HG02588 (cell line): ENCODE measurements around the gene FAU.
"Not testable (repeated sequence)": the region's sequence is repeated elsewhere in the genome, so short reads cannot be mapped to it uniquely, and the experiment has no call there.

ENCODE experiments used
- ATAC-seq: cut with Tn5 transposase; IDR thresholded peaks from one replicate; pipeline ENCODE4 v1.9.1; 2021; ENCODE audit warnings: mild to moderate bottlenecking, moderate library complexity; ENCODE audit not compliant: unreplicated experiment

Gene FAU

DNA sequence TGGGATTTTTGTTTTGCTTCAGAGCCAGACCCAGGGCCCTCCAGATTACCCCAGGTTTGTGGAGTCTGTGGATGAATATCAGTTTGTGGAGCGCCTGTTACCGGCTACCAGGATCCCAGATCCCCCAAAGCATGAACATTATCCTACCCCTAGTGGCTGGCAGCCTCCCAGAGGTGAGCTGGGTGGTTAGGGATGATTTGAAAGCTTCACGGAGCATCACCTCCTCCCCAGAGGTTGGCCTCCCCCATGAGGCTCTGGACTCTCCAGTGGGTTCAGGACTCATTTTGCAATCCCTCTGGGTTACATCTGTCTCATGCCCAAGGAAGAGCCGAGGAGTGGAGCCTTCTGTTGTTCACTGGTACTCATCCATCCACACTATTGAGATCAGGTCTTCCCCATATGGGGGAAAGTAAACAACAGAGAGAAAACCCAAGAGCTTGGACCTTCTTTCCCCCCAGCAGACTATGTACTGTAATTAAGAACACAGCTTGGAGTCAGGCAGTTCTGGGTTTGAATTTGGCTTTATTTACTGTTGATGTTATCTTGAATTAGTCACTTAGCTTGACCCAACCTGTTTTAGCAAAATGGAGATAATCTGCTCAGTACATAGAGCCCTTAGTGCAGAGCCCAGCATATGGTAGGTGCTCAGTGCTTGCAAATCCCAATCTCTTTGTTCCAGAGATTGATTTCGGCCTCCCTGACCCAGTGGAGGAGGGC, 2.7 kb upstream of the FAU start:
- no peak for ATAC-seq

DNA sequence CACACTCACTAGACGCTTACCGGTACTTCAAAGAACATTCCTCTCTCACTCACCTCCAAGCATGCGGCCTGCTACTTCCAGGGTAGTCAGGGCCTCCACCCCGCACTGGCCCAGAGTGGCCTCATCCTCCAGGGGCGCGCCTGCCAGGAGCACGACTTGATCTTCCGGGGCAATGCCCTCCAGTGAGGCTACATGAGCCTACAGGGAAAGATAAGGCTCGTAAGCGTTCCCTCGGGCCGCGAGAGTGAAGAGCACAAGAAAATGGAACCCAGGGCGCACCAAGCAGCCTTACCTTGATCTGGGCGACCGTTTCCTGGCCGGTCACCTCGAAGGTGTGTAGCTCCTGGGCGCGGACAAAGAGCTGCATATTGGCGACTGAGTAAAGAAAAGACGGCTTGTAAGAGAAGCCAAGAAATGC, 478 bp downstream of the FAU start:
- ATAC-seq, result no peak

DNA sequence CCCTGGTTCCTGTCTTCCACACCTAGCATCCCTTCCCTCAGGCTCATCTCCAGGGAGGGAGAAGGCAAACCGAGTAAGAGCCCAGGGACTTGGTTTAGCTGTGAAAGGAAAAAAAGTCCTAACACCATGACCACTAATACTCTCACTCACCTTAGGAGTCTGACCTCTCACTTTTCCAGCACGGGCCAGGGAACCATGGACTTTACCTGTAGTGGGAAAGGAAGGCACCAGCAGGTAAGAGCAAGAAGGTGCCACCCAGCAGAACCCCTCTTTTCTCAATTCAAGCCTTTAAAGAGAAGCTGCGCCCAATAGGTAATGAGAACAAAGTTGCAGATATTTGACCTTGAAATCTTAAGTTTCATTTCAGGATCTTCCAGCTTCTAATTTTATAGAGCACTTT, 1.1 kb downstream of the FAU start:
- no peak for ATAC-seq

DNA sequence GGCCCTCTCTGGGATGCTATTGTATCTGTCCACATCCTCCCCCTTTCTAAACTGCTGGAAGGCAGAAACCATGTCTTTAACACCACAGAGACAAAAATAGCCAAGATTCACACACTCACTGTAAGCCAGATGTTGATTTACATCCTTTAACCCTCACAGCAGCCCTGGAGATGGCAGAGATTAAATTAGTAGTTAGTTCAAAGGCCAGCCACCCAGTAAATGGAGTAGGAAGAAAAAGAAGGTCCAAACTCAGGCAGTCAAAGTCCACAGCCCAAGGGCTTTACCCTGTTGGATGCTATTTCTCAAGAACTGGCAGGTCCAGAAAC, 2.3 kb downstream of the FAU start:
- no peak for ATAC-seq

DNA sequence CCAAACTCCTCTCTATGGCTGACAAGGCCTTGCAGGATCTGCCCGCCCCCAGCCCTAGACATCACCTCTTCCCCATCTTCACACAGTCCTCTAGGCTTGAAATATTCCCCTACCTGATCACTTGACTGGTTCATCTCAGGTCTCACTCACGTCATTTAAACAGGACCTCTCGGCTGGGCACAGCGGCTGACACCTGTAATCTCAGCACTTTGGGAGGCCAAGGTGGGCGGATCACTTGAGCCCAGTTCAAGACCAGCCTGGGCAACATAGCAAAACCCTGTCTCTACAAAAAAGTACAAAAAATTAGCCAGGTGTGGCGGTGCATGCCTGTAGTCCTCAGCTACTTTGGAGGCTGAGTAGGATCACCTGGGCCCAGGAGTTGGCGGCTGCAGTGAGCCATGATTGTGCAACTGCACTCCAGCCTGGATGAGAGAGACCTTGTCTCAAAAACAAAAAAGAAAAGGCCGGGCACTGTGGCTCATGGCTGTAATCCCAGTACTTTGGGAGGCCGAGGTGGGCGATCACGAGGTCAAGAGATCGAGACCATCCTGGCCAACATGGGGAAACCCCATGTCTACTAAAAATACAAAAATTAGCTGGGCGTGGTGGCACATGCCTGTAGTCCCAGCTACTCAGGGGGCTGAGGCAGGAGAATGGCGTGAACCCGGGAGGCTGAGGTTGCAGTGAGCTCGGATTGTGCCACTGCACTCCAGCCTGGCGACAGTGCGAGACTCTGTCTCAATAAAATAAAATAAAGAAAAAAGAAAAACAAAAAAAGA, 2.9 kb downstream of the FAU start:
- ATAC-seq, result not testable (repeated sequence)

DNA sequence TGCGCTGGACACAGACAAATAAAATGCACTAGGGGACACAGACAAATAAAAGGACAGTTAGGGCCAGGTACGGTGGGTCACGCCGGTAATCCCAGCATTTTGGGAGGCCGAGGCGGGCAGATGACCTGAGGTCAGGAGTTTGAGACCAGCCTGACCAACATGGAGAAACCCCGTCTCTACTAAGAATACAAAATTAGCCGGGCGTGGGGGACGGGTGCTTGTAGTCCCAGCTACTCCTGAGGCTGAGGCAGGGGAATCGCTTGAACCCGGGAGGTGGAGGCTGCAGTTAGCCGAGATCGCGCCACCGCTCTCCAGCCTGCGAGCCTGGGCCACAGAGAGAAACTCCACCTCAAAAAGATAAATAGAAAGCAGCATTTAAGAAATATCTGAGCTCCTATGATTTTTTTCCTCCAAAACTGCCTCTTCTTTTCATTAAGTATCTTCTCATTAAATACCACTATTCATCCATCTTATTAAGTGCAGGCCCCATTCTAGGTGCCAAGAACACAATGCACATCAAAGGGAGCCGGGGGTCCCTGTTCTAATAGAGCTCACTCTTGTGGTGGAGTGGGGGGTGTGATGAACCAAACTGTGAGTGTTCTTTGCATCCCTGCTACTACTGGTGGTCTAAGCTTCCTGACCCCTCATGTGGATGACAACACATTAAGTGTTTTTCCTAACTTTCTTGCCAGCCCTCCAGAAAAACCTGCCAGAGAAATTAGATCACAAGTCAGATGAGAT, 3.7 kb downstream of the FAU start:
- ATAC-seq, result no peak

DNA sequence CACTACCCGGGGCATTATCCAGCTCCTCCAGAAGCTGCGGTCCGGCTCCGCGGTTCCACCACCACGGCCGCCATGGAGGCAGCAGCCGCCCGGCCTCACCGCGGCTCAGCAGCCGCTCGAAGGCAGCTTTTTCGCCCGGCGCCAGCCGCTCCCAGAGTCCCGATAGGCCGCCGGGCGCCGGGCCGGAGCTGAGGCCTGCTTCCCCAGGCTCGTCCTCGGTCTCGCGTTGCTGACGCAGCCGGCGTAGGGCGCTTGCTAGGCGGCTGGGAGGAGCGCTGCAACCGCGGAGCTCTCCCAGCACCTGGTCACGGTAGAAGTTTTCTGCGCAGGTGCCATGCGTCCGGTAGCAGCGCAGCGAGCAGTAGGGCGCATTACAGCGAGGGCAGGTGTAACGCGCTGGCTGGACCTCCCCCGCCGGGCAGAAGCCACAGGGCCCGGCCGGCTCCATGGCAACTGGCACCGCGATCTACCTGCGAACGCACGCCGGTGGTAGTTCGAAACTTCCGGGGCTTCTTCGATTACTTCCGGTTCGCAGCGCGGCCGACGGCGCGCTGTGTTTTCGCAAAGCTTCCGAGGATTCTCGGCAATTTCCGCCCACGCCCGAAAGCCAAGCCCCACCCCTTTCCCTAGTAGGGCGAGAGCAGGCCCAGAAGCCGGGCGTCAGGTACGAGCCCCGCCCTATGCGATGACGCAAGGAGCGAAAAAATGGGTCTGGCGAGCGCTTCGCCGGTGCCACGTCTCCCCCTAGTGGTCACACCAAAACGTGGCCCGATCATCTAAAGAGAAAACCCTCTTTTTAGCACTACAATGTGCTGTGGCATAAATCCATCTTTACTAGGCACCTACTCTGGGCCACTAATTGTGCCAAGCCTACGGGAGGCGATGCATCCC, 4.5 kb downstream of the FAU start, which contains the start of gene ZNHIT2:
Gene ZNHIT2, minus strand, starts transcription at position 496 of the 891 bp plus-strand sequence. Its CDS starts 48 bp downstream, at position 448.
- ATAC-seq, result peak; percentile 52

DNA sequence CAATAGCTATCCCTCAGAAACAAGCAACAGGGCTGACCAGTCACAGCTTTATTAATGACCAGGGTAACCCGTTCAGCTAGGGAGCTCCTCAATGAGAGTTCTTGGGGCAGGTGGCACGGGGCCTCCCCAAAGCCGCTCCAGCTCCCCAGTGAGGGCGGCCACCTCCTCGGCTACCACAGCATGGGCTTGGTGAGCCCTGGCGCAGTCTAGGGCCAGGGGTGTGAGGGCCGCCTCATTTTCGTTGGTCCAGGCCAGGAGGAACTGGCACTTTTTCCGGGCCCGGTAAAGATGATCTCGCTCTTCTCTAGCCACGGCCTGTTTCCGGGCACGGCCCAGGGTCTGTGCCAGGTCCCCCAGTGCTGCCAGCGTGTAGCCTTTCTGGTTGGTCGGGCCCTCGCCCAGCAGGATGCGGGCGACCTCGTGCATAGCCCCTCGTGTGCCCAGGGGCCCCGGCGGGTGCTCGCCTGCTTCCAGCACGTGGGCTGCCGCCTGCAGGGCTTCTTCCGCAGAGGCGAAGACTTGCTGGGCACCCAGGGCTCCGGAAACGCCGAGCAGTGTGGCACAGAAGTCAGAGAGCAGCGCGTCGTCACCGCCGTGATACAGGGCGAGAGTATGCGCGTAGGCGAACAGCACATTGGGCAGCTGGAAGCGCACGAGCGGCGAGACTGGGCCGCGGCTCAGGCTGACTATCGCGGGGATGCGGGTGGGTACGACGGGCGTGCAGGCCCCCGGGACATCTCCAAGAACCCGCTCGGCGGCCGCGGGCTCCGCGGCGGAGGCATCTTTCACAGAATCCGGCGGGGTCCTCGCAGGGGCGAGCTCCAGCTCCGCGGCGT, 5.3 kb downstream of the FAU start:
- peak; percentile 5 for ATAC-seq

DNA sequence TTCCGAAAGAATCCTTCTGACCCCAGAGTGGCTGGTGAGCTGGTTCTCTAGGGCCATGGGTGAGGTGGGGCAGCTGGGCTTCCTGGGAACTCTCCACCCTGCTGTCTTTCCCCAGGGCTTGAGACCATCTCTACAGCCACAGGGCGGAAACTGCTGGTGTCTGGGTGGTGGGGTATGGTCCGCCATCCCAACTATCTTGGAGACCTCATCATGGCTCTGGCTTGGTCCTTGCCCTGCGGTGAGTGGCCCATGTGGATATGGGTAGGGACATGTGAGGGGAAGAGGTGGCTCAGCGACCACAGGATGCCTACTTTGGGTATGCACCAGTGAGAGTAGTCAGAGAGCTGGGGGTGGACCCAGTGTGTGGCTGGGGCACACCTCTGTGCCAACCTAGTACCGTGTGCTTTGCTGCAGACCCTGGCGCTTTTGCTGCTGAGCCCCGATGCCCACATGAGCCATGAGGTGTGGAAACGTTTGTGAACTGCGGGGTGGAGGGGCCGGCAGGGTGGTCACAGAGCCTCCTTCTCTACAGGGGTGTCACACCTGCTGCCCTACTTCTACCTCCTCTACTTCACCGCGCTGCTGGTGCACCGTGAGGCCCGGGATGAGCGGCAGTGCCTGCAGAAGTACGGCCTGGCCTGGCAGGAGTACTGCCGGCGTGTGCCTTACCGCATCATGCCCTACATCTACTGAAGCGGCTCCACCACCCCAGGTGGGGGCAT, 6.4 kb downstream of the FAU start:
- ATAC-seq, result no peak

DNA sequence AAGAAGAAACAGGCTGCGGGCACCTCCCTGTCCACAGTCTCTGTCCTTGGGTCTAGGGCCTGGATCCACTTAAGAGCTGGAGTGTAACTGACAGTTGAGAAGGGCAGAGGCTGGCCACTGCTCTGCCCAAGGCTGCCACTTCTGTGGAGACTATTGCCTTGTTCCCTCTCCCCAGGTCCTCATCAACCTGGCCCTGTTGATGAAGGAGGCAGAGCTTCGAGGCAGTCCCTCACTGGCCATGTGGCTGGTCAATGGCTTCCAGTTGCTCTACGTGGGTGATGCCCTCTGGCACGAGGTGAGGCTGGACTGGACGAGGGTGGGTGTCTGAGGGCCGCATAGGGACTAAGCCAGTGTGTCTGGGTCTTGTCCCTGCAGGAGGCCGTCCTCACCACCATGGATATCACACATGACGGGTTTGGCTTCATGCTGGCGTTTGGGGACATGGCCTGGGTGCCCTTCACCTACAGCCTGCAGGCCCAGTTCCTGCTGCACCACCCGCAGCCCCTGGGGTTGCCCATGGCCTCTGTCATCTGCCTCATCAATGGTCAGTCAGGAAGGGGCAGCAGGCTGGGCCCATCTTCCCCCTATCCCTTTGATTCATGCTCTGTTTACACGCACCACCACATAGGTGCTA, 7.3 kb downstream of the FAU start:
- no peak for ATAC-seq

DNA sequence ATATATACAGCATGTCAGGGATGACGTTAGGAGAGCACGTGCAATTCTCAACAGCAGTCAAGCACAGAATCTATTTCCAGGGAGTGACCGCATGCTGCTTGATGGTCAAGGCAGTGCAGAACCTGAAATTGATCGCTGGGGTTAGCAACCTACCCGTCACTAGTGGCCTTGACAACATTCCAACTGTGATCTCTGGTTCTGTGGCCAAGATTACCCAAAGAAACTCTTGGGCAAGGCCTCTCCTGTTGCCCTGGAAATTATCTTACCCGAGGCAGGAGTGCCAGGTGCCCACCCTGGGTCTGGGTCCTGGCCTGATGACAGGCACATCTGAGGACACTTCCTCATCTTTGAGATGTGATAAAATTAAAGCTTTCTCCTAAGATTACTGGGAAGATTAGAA, 8.1 kb downstream of the FAU start:
- ATAC-seq, result no peak

DNA sequence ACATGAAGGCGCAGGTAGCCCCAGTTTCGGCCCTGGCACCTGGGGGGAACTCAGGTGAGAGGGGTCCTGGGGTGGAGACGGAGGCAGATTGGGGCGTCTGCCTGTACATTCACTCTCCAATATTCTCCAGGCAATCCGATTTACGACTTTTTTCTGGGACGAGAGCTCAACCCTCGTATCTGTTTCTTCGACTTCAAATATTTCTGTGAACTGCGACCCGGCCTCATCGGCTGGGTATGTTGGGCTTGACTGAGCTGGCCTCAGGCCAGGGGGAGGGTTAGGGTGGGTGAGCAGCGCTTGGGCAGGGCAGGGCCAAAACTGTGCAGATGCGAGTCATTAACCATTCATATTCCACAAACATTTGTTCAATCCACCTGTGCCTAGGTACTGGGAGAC, 8.6 kb downstream of the FAU start:
- ATAC-seq, result no peak

DNA sequence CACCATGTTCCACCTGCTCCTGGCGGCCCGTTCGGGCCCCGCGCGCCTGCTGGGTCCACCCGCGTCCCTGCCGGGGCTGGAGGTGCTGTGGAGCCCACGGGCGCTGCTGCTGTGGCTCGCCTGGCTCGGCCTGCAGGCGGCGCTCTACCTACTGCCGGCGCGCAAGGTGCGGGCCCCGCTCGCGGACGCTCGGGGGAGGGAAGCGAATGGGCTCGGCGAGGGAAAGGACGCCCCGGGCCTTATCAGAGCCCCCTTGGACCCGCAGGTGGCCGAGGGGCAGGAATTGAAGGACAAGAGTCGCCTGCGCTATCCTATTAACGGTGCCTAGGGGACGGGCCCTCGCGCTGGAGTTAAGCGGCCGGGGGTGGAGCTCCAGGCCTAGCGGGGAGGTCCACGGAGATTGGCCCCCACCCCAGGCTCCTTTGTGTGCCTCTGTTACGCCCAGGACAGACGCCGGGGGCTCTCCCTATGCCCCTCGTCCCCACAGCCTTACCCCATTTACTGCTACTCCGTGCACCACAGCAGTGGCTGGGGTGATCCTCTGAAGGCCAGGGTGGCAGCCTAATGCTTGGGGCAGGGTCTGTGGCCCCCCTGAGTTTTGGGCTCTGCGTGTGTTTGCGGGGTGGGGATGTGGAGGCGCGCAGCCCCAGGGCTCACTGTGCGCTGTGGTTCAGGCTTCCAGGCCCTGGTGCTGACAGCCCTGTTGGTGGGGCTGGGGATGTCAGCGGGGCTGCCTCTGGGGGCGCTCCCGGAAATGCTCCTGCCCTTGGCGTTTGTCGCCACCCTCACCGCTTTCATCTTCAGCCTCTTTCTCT, 9.2 kb downstream of the FAU start:
- no peak for ATAC-seq

DNA sequence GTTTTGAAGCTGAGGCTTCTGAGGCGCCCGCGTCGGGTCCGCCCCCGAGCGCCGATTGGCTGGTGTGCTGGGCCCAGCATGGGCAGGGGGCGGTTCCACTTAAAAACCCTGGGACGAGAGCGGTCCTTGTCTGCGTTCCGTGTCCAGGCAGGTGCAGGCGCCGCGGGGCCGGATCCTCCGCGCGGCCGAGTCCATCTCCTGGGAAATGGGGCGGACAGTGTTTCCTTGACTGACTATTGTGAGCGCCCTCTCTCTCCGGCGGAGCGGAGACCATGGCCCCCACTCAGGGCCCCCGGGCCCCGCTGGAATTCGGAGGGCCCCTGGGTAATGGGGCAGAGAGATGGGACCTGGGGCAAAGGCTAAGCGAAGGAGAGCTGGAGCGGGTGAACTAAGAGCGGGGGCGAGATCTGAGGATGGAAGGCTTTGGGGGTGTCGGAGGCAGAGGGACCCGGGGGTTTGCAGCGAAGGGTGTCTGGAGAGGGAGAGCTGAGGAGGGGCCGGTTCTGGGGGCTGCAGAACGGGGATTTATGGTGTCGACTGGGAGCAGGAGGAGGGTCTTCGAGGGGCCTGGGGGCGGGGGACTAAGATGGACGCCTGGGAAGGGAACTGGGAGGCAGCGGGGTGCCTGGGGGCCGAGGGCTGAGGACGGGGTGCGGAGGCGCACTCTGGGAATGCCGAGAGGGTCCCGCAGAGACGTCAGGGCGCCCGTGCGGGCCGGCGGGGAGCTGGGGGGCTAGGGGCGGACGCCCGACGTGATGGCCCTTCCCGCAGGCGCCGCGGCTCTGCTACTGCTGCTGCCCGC, 10.0 kb downstream of the FAU start, which contains the start of gene TM7SF2:
Gene TM7SF2, plus strand, starts transcription at position 129 of the 802 bp plus-strand sequence. Its CDS starts 144 bp downstream, at position 273.
- ATAC-seq, result peak; percentile 50

DNA sequence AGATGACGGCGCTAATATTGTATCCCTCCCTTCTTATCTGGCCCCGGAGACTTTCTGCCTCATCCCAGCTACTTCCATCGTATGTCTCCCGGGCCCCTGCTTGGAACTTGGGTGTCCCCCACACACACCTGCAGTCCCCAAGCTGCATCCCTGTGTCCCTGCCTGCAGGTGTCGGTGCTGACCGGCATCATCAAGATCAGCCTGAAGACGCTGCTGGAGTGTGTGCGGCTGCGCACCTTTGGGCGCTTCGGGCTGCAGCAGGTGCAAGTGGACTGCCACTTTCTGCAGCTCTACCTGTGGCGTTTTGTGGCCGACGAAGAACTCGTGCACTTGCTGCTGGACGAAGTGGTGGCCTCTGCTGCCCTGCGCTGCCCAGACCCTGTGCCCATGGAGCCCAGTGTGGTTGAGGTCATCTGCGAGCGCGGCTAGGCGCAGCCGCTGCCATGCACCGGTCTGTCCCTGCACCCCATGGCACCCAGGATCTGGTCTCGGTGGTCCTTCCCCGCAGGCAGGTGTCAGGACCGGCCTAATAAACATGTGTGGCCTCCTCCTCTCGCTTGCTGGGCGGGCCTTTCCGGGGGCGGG, 10.7 kb downstream of the FAU start:
- ATAC-seq, result no peak

DNA sequence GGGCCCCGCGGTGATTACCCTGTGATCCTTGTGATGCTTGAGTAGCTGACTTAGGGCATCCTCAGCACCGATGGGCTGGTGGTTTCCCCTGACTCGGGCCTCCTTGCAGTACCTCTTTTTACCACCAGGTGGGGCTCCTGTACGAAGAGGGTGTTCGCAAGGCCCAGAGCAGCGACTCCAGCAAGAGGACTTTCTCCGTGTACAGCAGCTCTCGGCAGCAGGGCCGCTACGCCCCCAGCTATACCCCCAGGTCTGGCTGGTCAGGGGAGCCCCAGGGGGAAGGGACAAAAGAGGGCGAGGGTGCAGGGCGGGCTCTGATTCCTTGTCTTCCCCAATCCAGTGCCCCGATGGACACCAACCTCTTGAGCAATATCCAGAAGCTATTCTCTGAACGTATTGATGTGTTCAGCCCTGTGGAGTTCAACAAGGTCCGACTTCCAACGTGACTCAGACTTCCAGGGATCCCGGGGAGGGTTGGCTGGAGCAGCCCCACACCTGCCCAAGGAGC, 11.5 kb downstream of the FAU start:
- no peak for ATAC-seq
